ENCODE measurements around the gene LRRC34.

- no peak for TF ChIP-seq CTCF (optimal IDR thresholded peaks at IDR 0.05 in 1 of 3, IDR thresholded peaks at IDR 0.05 in 1 of 3, conservative IDR thresholded peaks at IDR 0.05 in 1 of 3; ENCODE audit: extremely low read depth in 1 of 3, insufficient read depth in 2 of 3, low read length in 3 of 3)
- no peak for TF ChIP-seq EZH2 (IDR thresholded peaks at IDR 0.05; ENCODE audit: low read length)
These were observed 53.4 kb downstream of the LRRC34 start for GRCh38 chr3:169759256-169759655.
